Duodenal mucosa (tissue), 2 donors: ENCODE measurements around the gene KRTAP19-3.
"Not testable (repeated sequence)": the region's sequence is repeated elsewhere in the genome, so short reads cannot be mapped to it uniquely, and the experiment has no call there.

Experiments
- H3K27ac ChIP-seq: one replicate; pipeline ENCODE4 v1.7.0; 2013; ENCODE audit warnings: low read depth, low read length
- H3K27me3 ChIP-seq, 2 donors: one replicate each; pipeline ENCODE4 v1.7.0; 2013; ENCODE audit warnings: low read length in 2 of 2, control low read depth in 1 of 2; ENCODE audit not compliant: insufficient read depth in 2 of 2, control insufficient read depth in 1 of 2
- H3K36me3 ChIP-seq, 2 donors: one replicate each; pipeline ENCODE4 v1.7.0; 2013; ENCODE audit warnings: low read length in 2 of 2, control low read depth in 1 of 2; ENCODE audit not compliant: insufficient read depth in 2 of 2, control insufficient read depth in 1 of 2
- H3K4me1 ChIP-seq, 2 donors: one replicate each; pipeline ENCODE4 v1.7.0; 2013; ENCODE audit warnings: low read length in 2 of 2, control low read depth in 1 of 2; ENCODE audit not compliant: insufficient read depth in 2 of 2, control insufficient read depth in 1 of 2
- H3K4me3 ChIP-seq, 2 donors: one replicate each; pipeline ENCODE4 v1.7.0; 2013; ENCODE audit warnings: low read length in 2 of 2, low read depth in 1 of 2
- H3K9ac ChIP-seq, 2 donors: one replicate each; pipeline ENCODE4 v1.7.0; 2013; ENCODE audit warnings: low read length in 2 of 2, low read depth in 1 of 2
- H3K9me3 ChIP-seq, 2 donors: one replicate each; pipeline ENCODE4 v1.7.0; 2013; ENCODE audit warnings: low read length in 2 of 2, control low read depth in 1 of 2; ENCODE audit not compliant: control insufficient read depth in 1 of 2

The KRTAP19-3 gene

DNA sequence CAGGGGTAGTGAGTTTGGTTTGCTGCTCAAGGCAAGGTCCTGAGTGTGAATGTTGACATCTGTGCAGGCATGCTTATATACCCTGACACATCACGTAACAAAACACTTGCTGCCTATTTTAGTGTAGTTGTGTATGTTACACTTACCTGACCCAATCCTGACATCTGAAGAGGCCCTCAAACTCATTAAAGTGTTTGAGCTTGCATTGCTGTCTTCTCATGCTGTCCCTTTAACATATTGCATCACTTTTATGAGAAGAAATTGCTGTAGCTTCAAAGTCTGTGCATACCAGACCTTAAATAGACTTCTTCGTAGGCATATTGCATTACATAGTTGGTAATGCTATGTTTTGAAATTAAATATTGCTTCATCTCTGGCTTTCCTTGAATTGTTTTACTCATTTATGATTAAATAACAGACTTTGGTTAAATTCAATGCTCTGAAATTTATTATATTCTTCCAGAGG is at the start of gene KRTAP19-3:
KRTAP19-3 (minus strand) TSS at position 51 of the 466 bp plus-strand sequence. CDS start 56 bp downstream, outside the sequence.
- Histone ChIP-seq H3K4me3 (no peak within 1 kb of the TSS), H3K27me3 (no peaks in the 10 kb centered on the region), H3K36me3 (no peaks in the 10 kb centered on the region), H3K9ac (no peak within 1 kb of the TSS), H3K4me1 (no peaks in the 10 kb centered on the region), H3K9me3 (peaks cover 4 to 8% of the 10 kb centered on the region in 2 donors), H3K27ac (no peak within 1 kb of the TSS)

DNA sequence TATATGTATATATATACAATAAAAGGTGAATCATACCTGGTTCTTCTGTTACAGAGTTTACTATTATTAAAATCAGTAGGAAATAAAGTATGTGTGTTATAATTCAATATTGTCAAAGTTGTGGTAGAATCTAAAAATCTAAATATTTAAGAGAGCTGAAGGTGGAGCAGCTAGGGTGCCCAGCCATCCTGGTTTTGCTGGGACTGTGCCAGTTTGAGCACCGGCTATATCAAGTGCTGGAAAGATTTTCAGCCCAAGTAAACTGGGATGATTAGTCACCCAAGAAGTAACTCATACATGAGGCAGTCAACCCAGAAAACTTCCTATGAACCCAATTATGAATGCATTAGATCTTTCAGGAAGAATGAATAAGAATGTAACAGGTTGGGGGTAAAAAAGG is 27.1 kb upstream of the KRTAP19-3 start:
- Histone ChIP-seq H3K9ac (no peak overlapping the region), H3K4me3 (no peak overlapping the region), H3K27me3 (no peaks in the 10 kb centered on the region), H3K9me3 (peaks cover 2 to 5% of the 10 kb centered on the region in 2 donors), H3K27ac (no peak overlapping the region), H3K36me3 (no peaks in the 10 kb centered on the region), H3K4me1 (no peaks in the 10 kb centered on the region)

DNA sequence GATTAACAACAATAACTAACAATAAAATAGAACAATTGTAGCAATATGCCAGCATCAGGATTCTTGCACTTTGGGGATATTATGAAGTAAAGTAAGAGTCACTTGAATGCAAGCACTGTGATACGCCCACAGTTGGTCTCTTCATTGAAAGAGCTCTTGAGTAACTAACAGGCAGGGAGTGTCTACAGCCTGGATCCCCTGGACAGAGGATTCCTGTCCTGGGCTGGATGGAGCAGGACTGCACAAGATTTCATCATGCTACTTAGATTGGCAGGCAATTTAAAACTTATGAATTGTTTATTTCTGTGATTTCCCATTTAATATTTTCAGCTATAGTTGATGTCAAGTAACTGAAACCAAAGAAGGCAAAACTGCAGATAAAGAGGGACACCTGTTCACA is 23.9 kb upstream of the KRTAP19-3 start:
- Histone ChIP-seq H3K9me3 (peaks cover 0 to 2% of the 10 kb centered on the region in 2 donors), H3K4me3 (no peak overlapping the region), H3K4me1 (no peaks in the 10 kb centered on the region), H3K9ac (no peak overlapping the region), H3K27me3 (no peaks in the 10 kb centered on the region), H3K27ac (no peak overlapping the region), H3K36me3 (no peaks in the 10 kb centered on the region)

DNA sequence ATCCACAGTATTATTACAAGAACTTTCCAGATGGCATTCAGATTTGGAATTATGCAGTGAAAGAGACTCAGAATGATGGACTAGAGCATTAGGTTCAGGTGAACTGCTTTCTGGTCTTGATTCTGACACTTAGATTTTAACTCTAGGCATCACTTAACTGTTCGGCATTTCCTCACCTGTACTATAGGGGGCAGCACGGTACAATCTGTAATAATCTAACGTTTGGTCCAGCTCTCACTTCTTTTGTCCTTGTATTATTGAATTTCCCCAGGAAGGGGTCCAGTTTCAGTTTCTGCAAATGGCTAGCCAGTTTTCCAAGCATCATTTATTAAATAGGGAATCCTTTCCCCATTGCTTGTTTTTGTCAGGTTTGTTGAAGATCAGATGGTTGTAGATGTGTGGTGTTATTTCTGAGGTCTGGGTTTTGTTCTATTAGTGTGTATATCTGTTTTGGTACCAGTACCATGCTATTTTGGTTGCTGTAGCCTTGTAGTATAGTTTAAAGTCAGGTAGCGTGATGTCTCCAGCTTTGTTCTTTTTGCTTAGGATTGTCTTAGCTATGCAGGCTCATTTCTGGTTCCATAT is 13.9 kb upstream of the KRTAP19-3 start:
- H3K9me3 ChIP-seq: not testable (repeated sequence)

DNA sequence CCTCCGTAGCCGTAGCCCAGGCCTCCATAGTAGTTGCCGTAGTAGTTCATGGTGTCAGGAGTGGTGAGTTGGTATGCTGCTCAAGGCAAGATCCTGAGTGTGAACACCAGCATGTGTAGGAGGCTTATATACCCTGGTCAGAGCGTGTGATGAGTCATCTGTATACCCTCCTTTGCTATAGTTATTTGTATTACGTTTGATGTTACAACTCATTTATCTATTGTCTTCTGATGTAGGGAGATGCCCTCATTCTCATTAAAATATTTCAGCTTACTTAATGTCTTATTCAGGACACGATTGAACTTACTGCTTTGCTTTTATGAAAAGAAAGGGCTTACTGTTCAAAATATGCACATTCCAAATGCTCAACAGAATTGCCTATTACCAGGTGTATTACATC is 10.2 kb upstream of the KRTAP19-3 start, which contains the start of gene KRTAP19-5:
KRTAP19-5 (minus strand) TSS at position 101 of the 400 bp plus-strand sequence; CDS start at position 50, 51 bp downstream.
- no peak within 1 kb of the TSS for H3K9ac ChIP-seq
- H3K4me3 ChIP-seq: no peak within 1 kb of the TSS
- no peaks in the 10 kb centered on the region for H3K27me3 ChIP-seq
- no peak within 1 kb of the TSS for H3K27ac ChIP-seq
- H3K36me3 ChIP-seq: no peaks in the 10 kb centered on the region
- no peaks in the 10 kb centered on the region for H3K9me3 ChIP-seq
- H3K4me1 ChIP-seq: no peaks in the 10 kb centered on the region

More for the DNA sequence above, 13.9 kb upstream of the KRTAP19-3 start:
- H3K27me3 ChIP-seq, H3K9ac ChIP-seq, H3K4me3 ChIP-seq, H3K27ac ChIP-seq, H3K36me3 ChIP-seq, H3K4me1 ChIP-seq: not testable (repeated sequence)

DNA sequence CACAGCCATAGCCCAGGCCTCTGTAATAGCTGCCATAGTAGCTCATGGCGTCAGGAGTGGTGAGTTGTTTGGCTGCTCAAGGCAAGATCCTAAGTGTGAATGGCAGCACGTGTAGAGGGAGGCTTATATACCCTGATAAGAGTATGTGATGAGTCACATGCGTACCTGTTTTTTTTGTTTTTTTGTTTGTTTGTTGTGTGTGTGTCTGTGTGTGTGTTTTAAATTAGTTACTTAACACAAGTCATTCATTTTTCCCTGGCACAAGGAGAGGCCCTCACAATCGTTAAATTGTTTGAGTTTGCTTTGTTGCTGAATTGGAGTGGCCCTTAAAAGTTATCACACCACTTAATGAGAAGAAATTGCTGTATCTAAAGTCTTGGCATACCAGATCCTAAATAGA is 5.3 kb upstream of the KRTAP19-3 start, which contains the start of gene KRTAP19-4:
KRTAP19-4 (minus strand) TSS at position 101 of the 400 bp plus-strand sequence; CDS start at position 46, 55 bp downstream.
- no peak within 1 kb of the TSS for H3K4me3 ChIP-seq
- no peaks in the 10 kb centered on the region for H3K4me1 ChIP-seq
- H3K9ac ChIP-seq: no peak within 1 kb of the TSS
- no peaks in the 10 kb centered on the region for H3K9me3 ChIP-seq
- H3K36me3 ChIP-seq: no peaks in the 10 kb centered on the region
- no peaks in the 10 kb centered on the region for H3K27me3 ChIP-seq
- no peak within 1 kb of the TSS for H3K27ac ChIP-seq

DNA sequence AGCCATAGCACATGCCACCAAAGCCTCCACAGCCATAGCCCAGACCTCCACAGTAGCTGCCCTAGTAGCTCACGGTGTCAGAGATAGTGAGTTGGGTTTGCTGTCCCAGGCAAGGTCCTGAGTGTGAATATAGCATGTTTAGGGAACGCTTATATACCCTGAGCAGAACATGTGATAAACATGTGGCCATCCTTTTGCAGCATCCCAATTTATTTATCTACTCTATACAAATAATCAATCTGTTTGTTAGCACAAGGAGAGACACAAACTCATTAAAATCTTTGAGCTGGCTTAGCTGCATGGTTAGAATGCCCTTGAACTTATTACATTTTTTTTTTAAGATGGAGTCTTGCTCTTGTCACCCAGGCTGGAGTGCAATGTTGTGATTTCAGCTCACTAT is 4.5 kb downstream of the KRTAP19-3 start, which contains the start of gene KRTAP19-2:
KRTAP19-2 (minus strand) TSS at position 101 of the 400 bp plus-strand sequence; CDS start at position 13, 88 bp downstream.
- H3K4me1 ChIP-seq: no peaks in the 10 kb centered on the region
- no peak within 1 kb of the TSS for H3K9ac ChIP-seq
- peaks cover 12 to 23% of the 10 kb centered on the region in 2 donors for H3K9me3 ChIP-seq
- H3K36me3 ChIP-seq: no peaks in the 10 kb centered on the region
- H3K4me3 ChIP-seq: no peak within 1 kb of the TSS
- H3K27me3 ChIP-seq: no peaks in the 10 kb centered on the region
- H3K27ac ChIP-seq: no peak within 1 kb of the TSS

DNA sequence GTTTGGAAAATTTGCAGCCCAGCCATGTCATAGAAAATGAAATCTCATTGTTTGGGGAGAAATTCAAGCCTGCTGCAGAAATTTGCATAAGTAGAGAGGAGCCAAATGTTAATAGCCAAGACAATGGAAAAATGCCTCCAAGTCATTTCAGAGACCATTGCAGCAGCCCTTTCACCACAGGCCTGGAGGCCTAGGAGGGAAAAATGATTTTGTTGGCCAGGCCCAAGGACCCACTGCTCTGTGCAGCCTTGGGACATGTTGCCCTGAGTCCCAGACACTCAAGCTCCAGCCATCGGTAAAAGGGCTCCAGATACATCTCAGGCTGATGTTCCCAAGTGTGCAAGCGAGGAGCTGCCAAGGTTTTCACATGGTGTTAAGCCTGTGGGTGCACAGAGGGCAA is 5.6 kb downstream of the KRTAP19-3 start:
- Histone ChIP-seq H3K9me3 (peaks cover 8 to 29% of the 10 kb centered on the region in 2 donors), H3K36me3 (no peaks in the 10 kb centered on the region), H3K27me3 (no peaks in the 10 kb centered on the region), H3K27ac (no peak overlapping the region), H3K4me3 (no peak overlapping the region), H3K9ac (no peak overlapping the region), H3K4me1 (no peaks in the 10 kb centered on the region)

DNA sequence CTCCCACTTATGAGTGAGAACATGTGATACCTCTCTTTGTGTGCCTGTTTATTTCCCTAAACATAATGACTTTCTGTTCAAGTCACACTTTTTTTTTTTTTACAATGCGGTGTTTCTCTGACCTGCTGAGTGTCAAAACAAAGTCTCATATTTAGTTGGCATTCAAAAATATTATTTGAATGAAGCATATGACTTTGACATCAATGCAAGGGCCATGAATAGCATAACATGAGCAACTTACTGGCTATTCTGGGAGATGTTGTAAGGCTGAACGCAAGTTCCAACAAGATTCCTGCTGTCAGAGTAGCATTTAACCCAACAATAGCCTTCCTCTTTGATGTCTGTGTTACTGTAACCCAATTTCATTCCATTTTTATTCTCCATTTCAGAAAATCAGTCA is 9.7 kb downstream of the KRTAP19-3 start:
- Histone ChIP-seq H3K4me3 (no peak overlapping the region), H3K36me3 (no peaks in the 10 kb centered on the region), H3K27ac (no peak overlapping the region), H3K9ac (no peak overlapping the region), H3K9me3 (peaks cover 8 to 30% of the 10 kb centered on the region in 2 donors), H3K27me3 (no peaks in the 10 kb centered on the region), H3K4me1 (no peaks in the 10 kb centered on the region)

DNA sequence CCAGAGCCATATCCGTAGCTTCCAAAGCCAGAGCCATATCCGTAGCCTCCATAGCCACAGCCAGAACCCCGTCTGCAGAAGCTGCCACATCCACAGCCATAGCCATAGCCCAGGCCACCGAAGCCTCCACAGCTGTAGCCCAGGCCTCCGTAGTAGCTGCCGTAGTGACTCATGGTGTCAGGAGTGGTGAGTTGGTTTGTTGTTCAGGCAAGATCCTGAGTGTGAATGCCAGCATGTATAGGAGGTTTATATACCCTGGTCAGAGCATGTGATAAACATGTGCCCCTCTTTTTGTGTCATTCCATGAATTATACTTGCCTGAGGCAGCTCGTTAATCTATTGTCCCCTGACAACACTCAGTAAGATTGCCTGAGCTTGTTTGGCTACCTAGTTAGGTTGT is 11.7 kb downstream of the KRTAP19-3 start, which contains the start of gene KRTAP19-1:
KRTAP19-1 (minus strand) TSS at position 223 of the 400 bp plus-strand sequence; CDS start at position 173, 50 bp downstream.
- H3K27me3 ChIP-seq: no peaks in the 10 kb centered on the region

More for the DNA sequence above, 11.7 kb downstream of the KRTAP19-3 start, which contains the start of gene KRTAP19-1:
- Histone ChIP-seq H3K4me1 (no peaks in the 10 kb centered on the region), H3K36me3 (no peaks in the 10 kb centered on the region), H3K9ac (no peak within 1 kb of the TSS), H3K9me3 (peaks cover 2 to 19% of the 10 kb centered on the region in 2 donors), H3K4me3 (no peak within 1 kb of the TSS), H3K27ac (no peak within 1 kb of the TSS)
